Tibial artery (tissue), 4 donors: ENCODE measurements around the gene TXNDC17.

ENCODE experiments used
- DNase-seq, 2 donors: peaks; one replicate each; pipeline ENCODE4 v3.0.0-alpha.2; 2019
- H3K27ac ChIP-seq, 2 donors: fragments of 200-600 bp; sonication (generic) in 1 of 2; 1 replicate in 1 of 2; 2 replicates in 1 of 2; pipeline ENCODE4 v1.5.1; 2018 to 2019; ENCODE audit warnings: mild to moderate bottlenecking in 1 of 2
- H3K27me3 ChIP-seq, 2 donors: fragments of 200-600 bp; sonication (generic) in 1 of 2; one replicate each; pipeline versions ENCODE4 v1.5.1 to v1.6.0; 2016 to 2019
- H3K36me3 ChIP-seq, 3 donors: fragments of 200-600 bp; sonication (generic) in 2 of 3; one replicate each; pipeline ENCODE4 v1.5.1; 2016 to 2019; ENCODE audit warnings: mild to moderate bottlenecking in 2 of 3
- H3K4me1 ChIP-seq, 4 donors: fragments of 200-600 bp; sonication (generic) in 2 of 4; 1 replicate in 3 of 4; 2 replicates in 1 of 4; pipeline ENCODE4 v1.5.1; 2016 to 2019
- H3K4me3 ChIP-seq, 2 donors: fragments of 200-600 bp; sonication (generic) in 1 of 2; 1 replicate in 1 of 2; 2 replicates in 1 of 2; pipeline ENCODE4 v1.5.1; 2018 to 2019; ENCODE audit warnings: mild to moderate bottlenecking in 2 of 2
- H3K9me3 ChIP-seq, 3 donors: fragments of 200-600 bp; sonication (generic) in 1 of 3; one replicate each; pipeline ENCODE4 v1.5.1; 2016 to 2019
- intact Hi-C: fragments of 100-400 bp; cut with DNase I; formaldehyde crosslinking; loops from one replicate; pipeline ENCODE4 v1.15.0; 2023; ENCODE audit warnings: low total_unique reads
- TF ChIP-seq, protein P1 (sequence below), 2 experiments: fragments of 200-600 bp in 1 of 2; fragments of 450-650 bp in 1 of 2; IDR thresholded peaks; one replicate each; pipeline ENCODE4 v1.5.1; 2017 to 2019; ENCODE audit warnings: antibody characterized with exemption in 2 of 2, mild to moderate bottlenecking in 1 of 2, moderate library complexity in 1 of 2

The TXNDC17 gene

DNA sequence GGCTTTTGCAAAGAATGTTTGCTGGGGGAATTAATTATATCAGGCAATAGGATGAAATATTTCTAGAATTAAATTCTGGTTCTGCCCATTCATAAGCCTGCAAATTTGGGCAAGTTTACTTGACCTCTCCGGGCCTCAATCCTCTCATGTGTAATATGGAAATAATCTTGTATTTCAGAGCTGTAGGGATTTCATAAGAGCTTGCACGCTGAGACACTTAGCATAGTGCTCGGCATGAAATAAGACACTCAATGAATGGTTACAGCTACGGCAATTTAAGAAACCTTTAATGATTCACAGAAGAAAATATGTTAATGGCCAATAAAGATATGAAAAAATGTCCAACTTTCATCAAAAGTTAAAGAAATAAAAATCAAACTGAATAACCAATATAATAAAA lies 43.9 kb upstream of the TXNDC17 start:
- TF ChIP-seq, protein P1, sequence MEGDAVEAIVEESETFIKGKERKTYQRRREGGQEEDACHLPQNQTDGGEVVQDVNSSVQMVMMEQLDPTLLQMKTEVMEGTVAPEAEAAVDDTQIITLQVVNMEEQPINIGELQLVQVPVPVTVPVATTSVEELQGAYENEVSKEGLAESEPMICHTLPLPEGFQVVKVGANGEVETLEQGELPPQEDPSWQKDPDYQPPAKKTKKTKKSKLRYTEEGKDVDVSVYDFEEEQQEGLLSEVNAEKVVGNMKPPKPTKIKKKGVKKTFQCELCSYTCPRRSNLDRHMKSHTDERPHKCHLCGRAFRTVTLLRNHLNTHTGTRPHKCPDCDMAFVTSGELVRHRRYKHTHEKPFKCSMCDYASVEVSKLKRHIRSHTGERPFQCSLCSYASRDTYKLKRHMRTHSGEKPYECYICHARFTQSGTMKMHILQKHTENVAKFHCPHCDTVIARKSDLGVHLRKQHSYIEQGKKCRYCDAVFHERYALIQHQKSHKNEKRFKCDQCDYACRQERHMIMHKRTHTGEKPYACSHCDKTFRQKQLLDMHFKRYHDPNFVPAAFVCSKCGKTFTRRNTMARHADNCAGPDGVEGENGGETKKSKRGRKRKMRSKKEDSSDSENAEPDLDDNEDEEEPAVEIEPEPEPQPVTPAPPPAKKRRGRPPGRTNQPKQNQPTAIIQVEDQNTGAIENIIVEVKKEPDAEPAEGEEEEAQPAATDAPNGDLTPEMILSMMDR (IDR thresholded peaks at IDR 0.05) = no peak
- Histone ChIP-seq H3K4me1 (no peaks in the 10 kb centered on the region), H3K36me3 (peaks cover 51 to 83% (median 65%) of the 10 kb centered on the region in 3 donors), H3K27me3 (no peaks in the 10 kb centered on the region), H3K9me3 (no peaks in the 10 kb centered on the region), H3K27ac (no peak overlapping the region), H3K4me3 (no peak overlapping the region)
- DNase-seq = no peak
- intact Hi-C loops = no loop called here

GRCh38 chr17:6597727-6598126 lies 43.1 kb upstream of the TXNDC17 start:
- H3K27ac ChIP-seq = no peak overlapping the region
- DNase-seq = no peak
- peaks cover 47 to 77% (median 64%) of the 10 kb centered on the region in 3 donors for H3K36me3 ChIP-seq
- intact Hi-C loops = no loop called here
- H3K27me3 ChIP-seq = no peaks in the 10 kb centered on the region
- H3K4me3 ChIP-seq = no peak overlapping the region
- TF ChIP-seq, protein P1 (IDR thresholded peaks at IDR 0.05) = no peak
- H3K9me3 ChIP-seq = no peaks in the 10 kb centered on the region
- H3K4me1 ChIP-seq = no peaks in the 10 kb centered on the region

- Histone ChIP-seq H3K27ac (no peak overlapping the region), H3K36me3 (peaks cover 33 to 63% (median 52%) of the 10 kb centered on the region in 3 donors), H3K9me3 (no peaks in the 10 kb centered on the region), H3K4me3 (no peak overlapping the region), H3K4me1 (peaks cover 0 to 7% (median 0%) of the 10 kb centered on the region in 4 donors), H3K27me3 (no peaks in the 10 kb centered on the region)
- no peak for DNase-seq
- TF ChIP-seq, protein P1 (IDR thresholded peaks at IDR 0.05) = no peak
- intact Hi-C loops = no loop called here
Measured at GRCh38 chr17:6599364-6599763, 41.5 kb upstream of the TXNDC17 start.

- no peak for DNase-seq
- TF ChIP-seq, protein P1 (IDR thresholded peaks at IDR 0.05) = no peak
- no peak overlapping the region for H3K27ac ChIP-seq
- peaks cover 25 to 67% (median 44%) of the 10 kb centered on the region in 3 donors for H3K36me3 ChIP-seq
- peaks cover 0 to 7% (median 0%) of the 10 kb centered on the region in 4 donors for H3K4me1 ChIP-seq
- no peaks in the 10 kb centered on the region for H3K9me3 ChIP-seq
- intact Hi-C loops = no loop called here
- no peaks in the 10 kb centered on the region for H3K27me3 ChIP-seq
- H3K4me3 ChIP-seq = no peak overlapping the region
Measured at GRCh38 chr17:6602141-6602540, 38.7 kb upstream of the TXNDC17 start.

- intact Hi-C loops = no loop called here
- DNase-seq = peak in 1 of 2 donors; percentile 22
- peaks cover 0 to 7% (median 0%) of the 10 kb centered on the region in 4 donors for H3K4me1 ChIP-seq
- TF ChIP-seq, protein P1 (IDR thresholded peaks at IDR 0.05) = no peak
- no peaks in the 10 kb centered on the region for H3K27me3 ChIP-seq
- H3K36me3 ChIP-seq = peaks cover 41 to 70% (median 51%) of the 10 kb centered on the region in 3 donors
- no peaks in the 10 kb centered on the region for H3K9me3 ChIP-seq
- H3K27ac ChIP-seq = no peak overlapping the region
- H3K4me3 ChIP-seq = no peak overlapping the region
Measured at GRCh38 chr17:6603744-6604325, 37.0 kb upstream of the TXNDC17 start.
